ENCODE results near the gene CEBPA. TPM values are rescaled to one million over a fixed set of nuclear protein-coding genes. Genes with fewer than 3 reads are reported as not detected.

The CEBPA gene
- total RNA-seq, 4 donors from 2014 or later = 36.3 to 160 (median 89.2) TPM

- Histone ChIP-seq H3K4me3 (no peak overlapping the region), H3K36me3 (no peaks in the 10 kb centered on the region), H3K9me3 (no peaks in the 10 kb centered on the region), H3K4me1 (no peaks in the 10 kb centered on the region), H3K27ac (no peak overlapping the region), H3K27me3 (no peaks in the 10 kb centered on the region)
- TF ChIP-seq POLR2A (IDR thresholded peaks at IDR 0.05) = no peak
- TF ChIP-seq CTCF (IDR thresholded peaks at IDR 0.05) = no peak
- no peak for DNase-seq
Observed at GRCh38 chr19:33252418-33252962, 49.8 kb downstream of the CEBPA start.

- H3K27me3 ChIP-seq = no peaks in the 10 kb centered on the region
- H3K27ac ChIP-seq = no peak overlapping the region
- DNase-seq = no peak
- H3K9me3 ChIP-seq = no peaks in the 10 kb centered on the region
- no peaks in the 10 kb centered on the region for H3K36me3 ChIP-seq
- no peaks in the 10 kb centered on the region for H3K4me1 ChIP-seq
- no peak for TF ChIP-seq POLR2A (IDR thresholded peaks at IDR 0.05)
- TF ChIP-seq CTCF (IDR thresholded peaks at IDR 0.05) = no peak
- H3K4me3 ChIP-seq = no peak overlapping the region
Observed at GRCh38 chr19:33251526-33252090, 50.7 kb downstream of the CEBPA start.

GRCh38 chr19:33251076-33251475 is 51.3 kb downstream of the CEBPA start:
- H3K9me3 ChIP-seq = peaks cover 0 to 1% (median 0%) of the 10 kb centered on the region in 4 donors
- no peak overlapping the region for H3K27ac ChIP-seq
- no peaks in the 10 kb centered on the region for H3K36me3 ChIP-seq
- TF ChIP-seq CTCF (IDR thresholded peaks at IDR 0.05) (no peak), POLR2A (IDR thresholded peaks at IDR 0.05) (no peak)
- no peaks in the 10 kb centered on the region for H3K27me3 ChIP-seq
- H3K4me3 ChIP-seq = no peak overlapping the region
- no peak for DNase-seq
- no peaks in the 10 kb centered on the region for H3K4me1 ChIP-seq

GRCh38 chr19:33250500-33250899 is 51.8 kb downstream of the CEBPA start:
- Histone ChIP-seq H3K36me3 (no peaks in the 10 kb centered on the region), H3K27ac (no peak overlapping the region), H3K27me3 (no peaks in the 10 kb centered on the region), H3K9me3 (peaks cover 0 to 5% (median 0%) of the 10 kb centered on the region in 4 donors), H3K4me3 (no peak overlapping the region), H3K4me1 (no peaks in the 10 kb centered on the region)
- TF ChIP-seq POLR2A (IDR thresholded peaks at IDR 0.05) (no peak), CTCF (IDR thresholded peaks at IDR 0.05) (no peak)
- no peak for DNase-seq

Other genes with a start within 250 kb of the CEBPA start
- gene RHPN2, start 237.6 kb downstream of the CEBPA start, total RNA-seq = 10 to 100 TPM; 46.2 to 75.6 (median 61.9) TPM
- 10 to 100 TPM; 10.2 to 28.9 (median 19.5) TPM for gene GPATCH1, start 221.4 kb downstream of the CEBPA start, total RNA-seq
- not detected for gene WDR88, start 170.4 kb downstream of the CEBPA start, total RNA-seq
- 10 to 100 TPM in 1 of 4 donors, 1 to 10 TPM in 3; 6.7 to 25.6 (median 7.8) TPM for gene LRP3, start 108.2 kb downstream of the CEBPA start, total RNA-seq
- gene SLC7A10, start 76.7 kb downstream of the CEBPA start, total RNA-seq = not detected
- 10 to 100 TPM; 33.0 to 75.5 (median 50.5) TPM for gene CEBPG, start 71.2 kb upstream of the CEBPA start, total RNA-seq
- 1,000 to 10,000 TPM in 1 of 4 donors, 100 to 1,000 TPM in 3; 116 to 1,166 (median 748) TPM for gene PEPD, start 219.3 kb upstream of the CEBPA start, total RNA-seq